ENCODE results near the gene DCPS. TPM values are rescaled to one million over a fixed set of nuclear protein-coding genes. Genes with fewer than 3 reads are reported as not detected.

The DCPS gene
- total and polyA plus RNA-seq, 8 donors, result 8.4 to 16.6 (median 10.5) TPM

DNA sequence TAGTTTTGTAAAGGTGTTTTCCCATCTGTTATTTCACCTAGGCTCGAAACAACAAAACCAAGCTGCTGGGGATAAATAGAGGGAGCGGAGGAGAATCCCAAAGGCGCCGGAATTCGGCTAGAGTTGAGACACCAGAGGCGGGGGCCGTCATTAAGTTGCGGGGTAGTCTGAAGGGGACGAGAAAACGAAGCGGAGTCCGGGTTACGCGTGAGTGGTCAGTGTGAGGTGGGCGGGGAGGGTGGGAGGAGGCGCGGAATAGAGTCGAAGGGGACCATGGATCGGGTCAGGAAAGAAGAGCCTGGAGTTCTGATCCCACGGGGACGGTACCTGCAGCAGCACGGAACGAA is 35.5 kb upstream of the DCPS start:
- DNase-seq, result peak in 2 of 6 donors; percentile 29 to 35
- H3K4me3 ChIP-seq, result peak overlapping the region; percentile 52 to 84 (median 76)
- WGBS, 2 donors, result 0 to 1% methylated on average over 23 of the region's 23 CpGs

DNA sequence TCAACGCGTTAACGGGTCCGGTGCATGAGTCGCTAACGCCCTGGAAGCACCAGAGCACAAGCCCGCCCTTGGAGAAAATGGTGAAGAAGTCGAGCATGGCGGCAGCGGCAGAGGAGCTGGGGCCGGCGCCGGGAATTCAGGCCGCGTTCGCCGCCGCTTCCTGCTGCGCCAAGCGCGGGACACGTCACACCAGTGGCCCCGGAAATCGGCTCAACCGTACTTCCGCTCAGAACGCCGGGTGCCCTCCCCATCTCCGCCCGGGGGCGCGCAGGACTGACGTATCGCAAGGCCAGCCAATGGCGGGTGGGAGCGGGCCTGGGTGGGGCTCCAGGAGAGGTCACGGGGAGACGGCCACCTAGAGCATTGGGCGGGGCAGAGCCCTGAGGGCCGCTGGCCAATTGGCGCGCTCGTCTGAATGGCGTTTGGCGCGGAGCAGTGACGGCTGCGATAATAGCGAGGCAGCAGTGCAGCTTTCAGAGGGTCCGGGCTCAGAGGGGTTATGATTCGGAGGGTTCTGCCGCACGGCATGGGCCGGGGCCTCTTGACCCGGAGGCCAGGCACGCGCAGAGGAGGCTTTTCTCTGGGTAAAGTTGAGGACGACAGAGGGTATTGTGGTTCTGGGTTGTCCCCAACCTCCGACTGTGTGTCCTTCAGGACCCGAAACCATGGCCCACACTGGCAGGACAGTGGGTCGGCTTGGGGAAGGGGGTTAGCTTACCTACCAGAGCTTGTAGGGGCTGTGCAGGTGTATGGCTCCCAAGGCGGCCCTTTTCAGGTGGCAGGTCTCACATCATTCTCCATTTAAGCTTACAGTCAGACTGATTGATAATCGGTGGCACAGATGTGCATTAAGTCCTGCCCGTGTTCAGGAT is 34.9 kb upstream of the DCPS start, which contains the start of the genes FOXRED1 and SRPRA:
Gene FOXRED1 (plus strand): TSS at position 447 of the 872 bp plus-strand sequence. CDS start 53 bp downstream, at position 500.
Gene SRPRA (minus strand): TSS at position 188 of the 872 bp plus-strand sequence. CDS start 91 bp downstream, at position 97.
- H3K4me3 ChIP-seq, result peak within 1 kb of the TSS; percentile 52 to 84 (median 76)
- H3K27ac ChIP-seq, result peak within 1 kb of the TSS; percentile 83 to 90 (median 88)
- H3K4me1 ChIP-seq, result peaks cover 4 to 12% (median 10%) of the 10 kb centered on the region in 3 donors
- DNase-seq (peak; percentile 99 to 100 (median 100)), FAIRE-seq (peak; percentile 91), ATAC-seq (peak; percentile 97 to 99 (median 98))
- TF ChIP-seq, protein P1, sequence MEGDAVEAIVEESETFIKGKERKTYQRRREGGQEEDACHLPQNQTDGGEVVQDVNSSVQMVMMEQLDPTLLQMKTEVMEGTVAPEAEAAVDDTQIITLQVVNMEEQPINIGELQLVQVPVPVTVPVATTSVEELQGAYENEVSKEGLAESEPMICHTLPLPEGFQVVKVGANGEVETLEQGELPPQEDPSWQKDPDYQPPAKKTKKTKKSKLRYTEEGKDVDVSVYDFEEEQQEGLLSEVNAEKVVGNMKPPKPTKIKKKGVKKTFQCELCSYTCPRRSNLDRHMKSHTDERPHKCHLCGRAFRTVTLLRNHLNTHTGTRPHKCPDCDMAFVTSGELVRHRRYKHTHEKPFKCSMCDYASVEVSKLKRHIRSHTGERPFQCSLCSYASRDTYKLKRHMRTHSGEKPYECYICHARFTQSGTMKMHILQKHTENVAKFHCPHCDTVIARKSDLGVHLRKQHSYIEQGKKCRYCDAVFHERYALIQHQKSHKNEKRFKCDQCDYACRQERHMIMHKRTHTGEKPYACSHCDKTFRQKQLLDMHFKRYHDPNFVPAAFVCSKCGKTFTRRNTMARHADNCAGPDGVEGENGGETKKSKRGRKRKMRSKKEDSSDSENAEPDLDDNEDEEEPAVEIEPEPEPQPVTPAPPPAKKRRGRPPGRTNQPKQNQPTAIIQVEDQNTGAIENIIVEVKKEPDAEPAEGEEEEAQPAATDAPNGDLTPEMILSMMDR (IDR thresholded peaks at IDR 0.05), result no peak
- H3K36me3 ChIP-seq, result peaks cover 9 to 33% (median 30%) of the 10 kb centered on the region in 3 donors
- H3K9me3 ChIP-seq, result no peaks in the 10 kb centered on the region
- intact Hi-C loops (cut with DNase I), result no loop called here
- WGBS, 2 donors, result 0% methylated on average over 57 to 64 of the region's 64 CpGs
- no peaks in the 10 kb centered on the region for H3K27me3 ChIP-seq

More for the DNA sequence above, 35.5 kb upstream of the DCPS start:
- H3K36me3 ChIP-seq, result peaks cover 15 to 39% (median 36%) of the 10 kb centered on the region in 3 donors
- ATAC-seq, result peak; percentile 8 to 18 (median 10)
- H3K27ac ChIP-seq, result peak overlapping the region; percentile 83 to 90 (median 88)
- intact Hi-C loops (cut with DNase I), result no loop called here
- TF ChIP-seq, protein P1 (IDR thresholded peaks at IDR 0.05), result no peak
- H3K27me3 ChIP-seq, result no peaks in the 10 kb centered on the region
- H3K9me3 ChIP-seq, result no peaks in the 10 kb centered on the region
- H3K4me1 ChIP-seq, result peaks cover 4 to 12% (median 10%) of the 10 kb centered on the region in 3 donors
- FAIRE-seq, result no peak

DNA sequence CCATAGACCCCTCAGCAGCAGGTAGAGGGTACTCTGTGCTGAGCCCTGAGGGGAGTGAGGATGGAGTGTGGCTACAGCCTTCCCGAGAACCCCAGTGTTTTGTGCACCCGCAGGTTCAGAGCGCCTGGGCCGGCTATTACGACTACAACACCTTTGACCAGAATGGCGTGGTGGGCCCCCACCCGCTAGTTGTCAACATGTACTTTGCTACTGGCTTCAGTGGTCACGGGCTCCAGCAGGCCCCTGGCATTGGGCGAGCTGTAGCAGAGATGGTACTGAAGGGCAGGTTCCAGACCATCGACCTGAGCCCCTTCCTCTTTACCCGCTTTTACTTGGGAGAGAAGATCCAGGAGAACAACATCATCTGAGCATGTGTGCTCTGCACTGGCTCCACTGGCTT is 26.5 kb upstream of the DCPS start:
- DNase-seq (no peak), ATAC-seq (no peak), FAIRE-seq (no peak)
- Histone ChIP-seq H3K36me3 (no peaks in the 10 kb centered on the region), H3K4me1 (peaks cover 0 to 6% (median 3%) of the 10 kb centered on the region in 3 donors), H3K27ac (no peak overlapping the region), H3K27me3 (no peaks in the 10 kb centered on the region), H3K9me3 (no peaks in the 10 kb centered on the region), H3K4me3 (no peak overlapping the region)
- TF ChIP-seq, protein P1 (IDR thresholded peaks at IDR 0.05), result no peak
- WGBS, 2 donors, result 92 to 93% methylated on average over 11 of the region's 11 CpGs
- intact Hi-C loops (cut with DNase I), result no loop called here

DNA sequence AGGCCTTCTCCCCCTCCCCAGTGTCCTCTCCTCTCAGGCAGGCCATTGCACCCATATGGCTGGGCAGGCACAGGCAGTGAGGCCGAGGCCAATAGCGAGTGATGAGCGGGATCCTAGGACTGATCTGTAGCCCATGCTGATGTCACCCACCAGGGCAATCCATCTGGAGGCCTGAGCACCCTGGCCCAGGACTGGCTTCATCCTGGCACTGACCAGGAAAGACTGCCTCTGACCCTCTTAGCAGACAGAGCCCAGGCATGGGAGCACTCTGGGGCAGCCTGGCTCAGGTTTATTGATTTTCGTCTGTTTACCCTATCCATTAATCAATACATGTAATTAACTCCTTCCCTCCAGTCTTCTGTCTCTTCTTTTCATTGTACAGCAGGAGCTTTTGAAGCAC is 26.1 kb upstream of the DCPS start:
- no peak for ATAC-seq
- Histone ChIP-seq H3K27me3 (no peaks in the 10 kb centered on the region), H3K4me3 (no peak overlapping the region), H3K4me1 (peaks cover 0 to 7% (median 3%) of the 10 kb centered on the region in 3 donors), H3K9me3 (no peaks in the 10 kb centered on the region), H3K36me3 (no peaks in the 10 kb centered on the region), H3K27ac (no peak overlapping the region)
- FAIRE-seq, result no peak
- TF ChIP-seq, protein P1 (IDR thresholded peaks at IDR 0.05), result no peak
- WGBS, 2 donors, result 44 to 61% methylated on average over 4 of the region's 4 CpGs
- intact Hi-C loops (cut with DNase I), result no loop called here
- DNase-seq, result no peak

All from pancreas (tissue), 10 donors.